HepG2 (cell line): ENCODE data around the gene MIF4GD. TPM values are rescaled to one million over a fixed set of nuclear protein-coding genes. Genes with fewer than 3 reads are reported as not detected.

Source experiments
- CEBPZ ChIP-seq: IDR thresholded peaks from 2 replicates; pipeline ENCODE4 v1.6.1; 2012; ENCODE audit warnings: low read length, improper control_type of control experiment
- CENPT ChIP-seq: sonication (generic); formaldehyde crosslinking; IDR thresholded peaks from 2 replicates; pipeline ENCODE4 v1.8.0; 2022; ENCODE audit warnings: low read depth, mild to moderate bottlenecking, moderate library complexity, missing genetic modification reagents
- EHMT2 ChIP-seq: fragments of 200-600 bp; sonication (generic); IDR thresholded peaks from 2 replicates; pipeline ENCODE4 v1.7.0; 2017; ENCODE audit warnings: antibody characterized with exemption, low read depth, low read length, borderline replicate concordance
- ELF3 ChIP-seq: IDR thresholded peaks from 2 replicates; pipeline ENCODE4 v1.6.1; 2016; ENCODE audit warnings: missing genetic modification reagents, missing compliant biosample characterization
- ELF4 ChIP-seq: sonication (generic); formaldehyde crosslinking; IDR thresholded peaks from 2 replicates; pipeline ENCODE4 v1.5.0; 2020; ENCODE audit warnings: missing genetic modification reagents, mild to moderate bottlenecking, moderate library complexity, borderline replicate concordance
- FOXJ3 ChIP-seq: sonication (generic); formaldehyde crosslinking; IDR thresholded peaks from 2 replicates; pipeline ENCODE4 v1.4.0; 2020; ENCODE audit warnings: missing genetic modification reagents, mild to moderate bottlenecking, borderline replicate concordance
- HMGXB4 ChIP-seq, 2 experiments: sonication (generic) in 1 of 2; formaldehyde crosslinking in 1 of 2; IDR thresholded peaks; 2 replicates each; pipeline versions ENCODE4 v1.4.0 to v1.6.1; 2018 to 2020; ENCODE audit warnings: missing genetic modification reagents in 2 of 2, borderline replicate concordance in 1 of 2, low read depth in 1 of 2, mild to moderate bottlenecking in 1 of 2, missing biosample characterization in 1 of 2
- HNRNPK ChIP-seq: fragments of 200-400 bp; formaldehyde crosslinking; IDR thresholded peaks from 2 replicates; pipeline ENCODE4 v1.6.1; 2018; ENCODE audit warnings: low read length, low read depth, moderate library complexity, mild to moderate bottlenecking; ENCODE audit not compliant: poor library complexity, severe bottlenecking
- KAT8 ChIP-seq: IDR thresholded peaks from 2 replicates; pipeline ENCODE4 v1.6.1; 2016; ENCODE audit warnings: missing genetic modification reagents, missing compliant biosample characterization
- PLSCR1 ChIP-seq: sonication (generic); formaldehyde crosslinking; IDR thresholded peaks from 2 replicates; pipeline ENCODE4 v1.5.0; 2020; ENCODE audit warnings: missing genetic modification reagents, mild to moderate bottlenecking, borderline replicate concordance
- PREB ChIP-seq: sonication (generic); formaldehyde crosslinking; IDR thresholded peaks from 2 replicates; pipeline ENCODE4 v1.4.0; 2020; ENCODE audit warnings: missing genetic modification reagents
- SALL2 ChIP-seq: sonication (generic); formaldehyde crosslinking; IDR thresholded peaks from 2 replicates; pipeline ENCODE4 v1.8.1; 2023; ENCODE audit warnings: mild to moderate bottlenecking, missing genetic modification reagents, inconsistent platforms
- YEATS2 ChIP-seq: sonication (generic); formaldehyde crosslinking; IDR thresholded peaks from 2 replicates; pipeline ENCODE4 v1.4.0; 2020; ENCODE audit warnings: missing genetic modification reagents, borderline replicate concordance
- ZBTB46 ChIP-seq: sonication (generic); formaldehyde crosslinking; IDR thresholded peaks from 2 replicates; pipeline ENCODE4 v1.4.0; 2020; ENCODE audit warnings: mild to moderate bottlenecking, missing genetic modification reagents, borderline replicate concordance
- ZFP1 ChIP-seq: IDR thresholded peaks from 2 replicates; pipeline ENCODE4 v1.6.1; 2016
- ZKSCAN8 ChIP-seq: IDR thresholded peaks from 2 replicates; pipeline ENCODE4 v1.6.1; 2016; ENCODE audit warnings: borderline replicate concordance, missing genetic modification reagents, missing compliant biosample characterization
- ZMYM2 ChIP-seq: sonication (generic); formaldehyde crosslinking; IDR thresholded peaks from 2 replicates; pipeline ENCODE4 v1.8.0; 2022; ENCODE audit warnings: mild to moderate bottlenecking, missing genetic modification reagents
- ZNF292 ChIP-seq: sonication (generic); formaldehyde crosslinking; IDR thresholded peaks from 2 replicates; pipeline ENCODE4 v1.8.1; 2022; ENCODE audit warnings: mild to moderate bottlenecking, low read depth, missing genetic modification reagents, borderline replicate concordance
- ZNF383 ChIP-seq: sonication (generic); formaldehyde crosslinking; IDR thresholded peaks from 2 replicates; pipeline ENCODE4 v1.4.0; 2020; ENCODE audit warnings: missing genetic modification reagents, mild to moderate bottlenecking, borderline replicate concordance
- ZNF644 ChIP-seq: IDR thresholded peaks from 2 replicates; pipeline ENCODE4 v1.6.1; 2016; ENCODE audit warnings: low read depth
- ZNF746 ChIP-seq: sonication (generic); formaldehyde crosslinking; IDR thresholded peaks from 2 replicates; pipeline ENCODE4 v1.8.0; 2022; ENCODE audit warnings: mild to moderate bottlenecking, missing genetic modification reagents
- ZNF768 ChIP-seq: sonication (generic); formaldehyde crosslinking; IDR thresholded peaks from 2 replicates; pipeline ENCODE4 v1.4.0; 2020; ENCODE audit warnings: missing genetic modification reagents
- polyA plus RNA-seq, 8 experiments: library from polyadenylated mRNA; depleted of rRNA in 3 of 8; stranded (reverse) in 7 of 8; unstranded in 1 of 8; fragments of >200 nt; fragmentation: Illumina TruSeq in 4 of 8; extraction: Trizol in 4 of 8; gene quantifications; 2 replicates each; pipeline versions ENCODE4 v1.2.1 to v1.2.3, GENCODE V29; 2011 to 2016; ENCODE audit warnings: low read depth in 4 of 8, missing spikeins in 1 of 8, mixed read lengths in 1 of 8; ENCODE audit not compliant: insufficient read depth in 1 of 8
- total RNA-seq, 5 experiments: library from RNA; depleted of rRNA; stranded (reverse); fragments of >200 nt; fragmentation: Illumina TruSeq; extraction: Trizol; gene quantifications; 2 replicates each; pipeline ENCODE4 v1.2.3, GENCODE V29; 2016; ENCODE audit warnings: low read depth in 1 of 5

Gene MIF4GD
- total and polyA plus RNA-seq, 2 of the 13 experiments (the other 11 are each of a cell fraction or from before 2014, with no cell fraction given) = 14.0 to 28.0 TPM

GRCh38 chr17:75238684-75239191 lies 32.3 kb downstream of the MIF4GD start (continued):
- no peak for TF ChIP-seq HNRNPK
- no peak for TF ChIP-seq ZBTB46
- TF ChIP-seq ZNF768 (CRISPR knock-in tag) = no peak
- no peak for TF ChIP-seq ZMYM2 (CRISPR knock-in tag)
- TF ChIP-seq HMGXB4 (CRISPR knock-in tag; IDR thresholded peaks at IDR 0.05; ENCODE audit: borderline replicate concordance in 1 of 2, low read depth in 1 of 2) = peak in 1 of 2 experiments; percentile 57; a peak in 1 of 4 replicates
- no peak for TF ChIP-seq ELF4 (CRISPR knock-in tag)
- no peak for TF ChIP-seq YEATS2 (CRISPR knock-in tag)
- TF ChIP-seq ZFP1 (CRISPR knock-in tag) = no peak
- no peak for TF ChIP-seq EHMT2
- TF ChIP-seq CENPT (CRISPR knock-in tag) = no peak
- no peak for TF ChIP-seq FOXJ3 (CRISPR knock-in tag)
- TF ChIP-seq ZNF383 (CRISPR knock-in tag) = no peak
- no peak for TF ChIP-seq SALL2 (CRISPR knock-in tag)
- no peak for TF ChIP-seq CEBPZ
- no peak for TF ChIP-seq ZNF292 (CRISPR knock-in tag)
- no peak for TF ChIP-seq PLSCR1 (CRISPR knock-in tag)
- TF ChIP-seq KAT8 (CRISPR knock-in tag) = no peak
- TF ChIP-seq ZNF644 = no peak
- TF ChIP-seq ZKSCAN8 (CRISPR knock-in tag) = no peak
- no peak for TF ChIP-seq ZNF746 (CRISPR knock-in tag)
- no peak for TF ChIP-seq ELF3 (CRISPR knock-in tag)
- TF ChIP-seq PREB = no peak
